Osteoblast (primary cell): ENCODE measurements around the gene VEGFD. TPM values are rescaled to one million over a fixed set of nuclear protein-coding genes. Genes with fewer than 3 reads are reported as not detected.
A peak's percentile ranks its signal among the peaks of the same experiment; 100 is the strongest.

Experiments
- DNase-seq: peaks from one replicate; pipeline ENCODE4 v3.0.0; 2011; ENCODE audit warnings: low spot score, mixed read lengths; ENCODE audit not compliant: insufficient read length; ENCODE audit errors: missing footprints
- H2AFZ ChIP-seq: 2 replicates; pipeline ENCODE4 v1.6.0; 2011; ENCODE audit warnings: mild to moderate bottlenecking, low read length
- H3K27ac ChIP-seq: 2 replicates; pipeline ENCODE4 v1.5.1; 2011; ENCODE audit warnings: mild to moderate bottlenecking, low read depth, low read length, moderate library complexity
- H3K27me3 ChIP-seq: 2 replicates; pipeline ENCODE4 v1.6.0; 2012; ENCODE audit warnings: mild to moderate bottlenecking, control low read depth, inconsistent platforms, low read length, moderate library complexity; ENCODE audit not compliant: insufficient read depth
- H3K36me3 ChIP-seq: 2 replicates; pipeline ENCODE4 v1.5.1; 2011; ENCODE audit warnings: mild to moderate bottlenecking, low read length, control low read depth, moderate library complexity; ENCODE audit not compliant: insufficient read depth
- H3K4me1 ChIP-seq: 2 replicates; pipeline ENCODE4 v1.5.1; 2011; ENCODE audit warnings: mild to moderate bottlenecking, low read length, control low read depth, moderate library complexity; ENCODE audit not compliant: insufficient read depth
- H3K4me2 ChIP-seq: 2 replicates; pipeline ENCODE4 v1.6.0; 2011; ENCODE audit warnings: mild to moderate bottlenecking, low read length; ENCODE audit not compliant: insufficient read depth
- H3K4me3 ChIP-seq: fragments of 200-600 bp; sonication (generic); 3 replicates; pipeline ENCODE4 v1.5.1; 2012; ENCODE audit warnings: mild to moderate bottlenecking, low read length, inconsistent platforms; ENCODE audit not compliant: insufficient read depth
- H3K79me2 ChIP-seq: 2 replicates; pipeline ENCODE4 v1.6.0; 2012; ENCODE audit warnings: mild to moderate bottlenecking, low read length, control low read depth, inconsistent platforms; ENCODE audit not compliant: insufficient read depth
- H3K9me3 ChIP-seq: 2 replicates; pipeline ENCODE4 v1.5.1; 2011; ENCODE audit warnings: low read depth, low read length, control low read depth
- H4K20me1 ChIP-seq: 2 replicates; pipeline ENCODE4 v1.6.0; 2012; ENCODE audit warnings: mild to moderate bottlenecking, low read length, control low read depth; ENCODE audit not compliant: insufficient read depth
- CTCF ChIP-seq: IDR thresholded peaks from 2 replicates; pipeline ENCODE4 v1.5.1; 2011; ENCODE audit warnings: mild to moderate bottlenecking, low read depth, low read length, moderate library complexity; ENCODE audit errors: extremely low read depth
- total RNA-seq: library from RNA; depleted of rRNA; stranded (reverse); fragments of >200 nt; gene quantifications from 2 replicates; pipeline ENCODE4 v1.2.3, GENCODE V29; 2012

Gene VEGFD
- total RNA-seq, 1 donor = 0.36 TPM

GRCh38 chrX:15334561-15334960, 49.7 kb downstream of the VEGFD start:
- no peak for TF ChIP-seq CTCF
- H3K4me1 ChIP-seq = no peaks in the 10 kb centered on the region
- peak overlapping the region; percentile 86 for H3K4me2 ChIP-seq
- no peaks in the 10 kb centered on the region for H4K20me1 ChIP-seq
- peaks cover 13% of the 10 kb centered on the region for H3K79me2 ChIP-seq
- peak overlapping the region; percentile 81 for H3K27ac ChIP-seq
- H3K27me3 ChIP-seq = peaks cover 6% of the 10 kb centered on the region
- no peak for DNase-seq
- H2AFZ ChIP-seq = peak overlapping the region; percentile 67
- H3K36me3 ChIP-seq = no peaks in the 10 kb centered on the region
- peak overlapping the region; percentile 77 for H3K4me3 ChIP-seq
- no peaks in the 10 kb centered on the region for H3K9me3 ChIP-seq

GRCh38 chrX:15328821-15329220, 55.4 kb downstream of the VEGFD start:
- H3K27me3 ChIP-seq = no peaks in the 10 kb centered on the region
- H4K20me1 ChIP-seq = no peaks in the 10 kb centered on the region
- TF ChIP-seq CTCF = no peak
- no peak overlapping the region for H2AFZ ChIP-seq
- DNase-seq = no peak
- H3K4me3 ChIP-seq = no peak overlapping the region
- H3K36me3 ChIP-seq = no peaks in the 10 kb centered on the region
- no peaks in the 10 kb centered on the region for H3K4me1 ChIP-seq
- no peak overlapping the region for H3K4me2 ChIP-seq
- H3K9me3 ChIP-seq = no peaks in the 10 kb centered on the region
- no peak overlapping the region for H3K27ac ChIP-seq
- H3K79me2 ChIP-seq = peaks cover 11% of the 10 kb centered on the region

- Histone ChIP-seq H3K79me2 (peaks cover 6% of the 10 kb centered on the region), H3K36me3 (no peaks in the 10 kb centered on the region), H3K4me3 (no peak overlapping the region), H4K20me1 (no peaks in the 10 kb centered on the region), H3K9me3 (no peaks in the 10 kb centered on the region), H3K27me3 (no peaks in the 10 kb centered on the region), H3K4me2 (no peak overlapping the region), H3K4me1 (no peaks in the 10 kb centered on the region), H2AFZ (no peak overlapping the region), H3K27ac (no peak overlapping the region)
- no peak for TF ChIP-seq CTCF
- DNase-seq = no peak
Observed at GRCh38 chrX:15328131-15328530, 56.1 kb downstream of the VEGFD start.

- Histone ChIP-seq H3K9me3 (no peaks in the 10 kb centered on the region), H3K27ac (no peak overlapping the region), H3K27me3 (no peaks in the 10 kb centered on the region), H4K20me1 (no peaks in the 10 kb centered on the region), H3K4me1 (no peaks in the 10 kb centered on the region), H3K4me2 (no peak overlapping the region), H3K79me2 (no peaks in the 10 kb centered on the region), H2AFZ (no peak overlapping the region), H3K36me3 (no peaks in the 10 kb centered on the region), H3K4me3 (no peak overlapping the region)
- no peak for DNase-seq
- TF ChIP-seq CTCF = no peak
Observed at GRCh38 chrX:15322472-15322871, 61.7 kb downstream of the VEGFD start.
